ENCODE results near the gene CAPN2.

CAPN2 gene

DNA sequence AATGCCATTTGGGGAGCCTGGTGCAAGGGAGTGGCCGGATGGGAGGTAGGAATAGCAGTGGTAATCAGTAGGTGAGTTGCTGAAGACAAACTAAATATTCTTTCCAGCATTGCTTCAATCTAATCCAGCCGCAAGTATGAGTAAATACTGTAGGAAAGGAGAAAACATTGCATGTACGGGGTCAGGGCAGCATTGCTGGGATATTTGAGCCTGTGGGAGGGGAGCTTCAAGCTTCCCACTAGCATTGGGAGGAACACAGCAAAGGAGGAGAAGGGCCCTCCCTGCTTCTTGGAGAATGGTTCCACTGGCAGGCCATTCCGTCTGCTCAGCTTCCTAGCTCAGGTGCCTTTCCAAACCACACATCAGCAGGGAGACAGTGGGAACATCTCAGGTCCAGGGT is 15.2 kb downstream of the CAPN2 start:
- TF ChIP-seq CTCF (IDR thresholded peaks at IDR 0.05; ENCODE audit: insufficient read depth, low read length) (no peak), POLR2AphosphoS5 (IDR thresholded peaks at IDR 0.05; ENCODE audit: low read depth) (no peak), GABPA (IDR thresholded peaks at IDR 0.05; ENCODE audit: low read depth) (no peak), SPI1 (IDR thresholded peaks at IDR 0.05; ENCODE audit: borderline replicate concordance, low read depth) (no peak)
- TF ChIP-seq, protein P1, sequence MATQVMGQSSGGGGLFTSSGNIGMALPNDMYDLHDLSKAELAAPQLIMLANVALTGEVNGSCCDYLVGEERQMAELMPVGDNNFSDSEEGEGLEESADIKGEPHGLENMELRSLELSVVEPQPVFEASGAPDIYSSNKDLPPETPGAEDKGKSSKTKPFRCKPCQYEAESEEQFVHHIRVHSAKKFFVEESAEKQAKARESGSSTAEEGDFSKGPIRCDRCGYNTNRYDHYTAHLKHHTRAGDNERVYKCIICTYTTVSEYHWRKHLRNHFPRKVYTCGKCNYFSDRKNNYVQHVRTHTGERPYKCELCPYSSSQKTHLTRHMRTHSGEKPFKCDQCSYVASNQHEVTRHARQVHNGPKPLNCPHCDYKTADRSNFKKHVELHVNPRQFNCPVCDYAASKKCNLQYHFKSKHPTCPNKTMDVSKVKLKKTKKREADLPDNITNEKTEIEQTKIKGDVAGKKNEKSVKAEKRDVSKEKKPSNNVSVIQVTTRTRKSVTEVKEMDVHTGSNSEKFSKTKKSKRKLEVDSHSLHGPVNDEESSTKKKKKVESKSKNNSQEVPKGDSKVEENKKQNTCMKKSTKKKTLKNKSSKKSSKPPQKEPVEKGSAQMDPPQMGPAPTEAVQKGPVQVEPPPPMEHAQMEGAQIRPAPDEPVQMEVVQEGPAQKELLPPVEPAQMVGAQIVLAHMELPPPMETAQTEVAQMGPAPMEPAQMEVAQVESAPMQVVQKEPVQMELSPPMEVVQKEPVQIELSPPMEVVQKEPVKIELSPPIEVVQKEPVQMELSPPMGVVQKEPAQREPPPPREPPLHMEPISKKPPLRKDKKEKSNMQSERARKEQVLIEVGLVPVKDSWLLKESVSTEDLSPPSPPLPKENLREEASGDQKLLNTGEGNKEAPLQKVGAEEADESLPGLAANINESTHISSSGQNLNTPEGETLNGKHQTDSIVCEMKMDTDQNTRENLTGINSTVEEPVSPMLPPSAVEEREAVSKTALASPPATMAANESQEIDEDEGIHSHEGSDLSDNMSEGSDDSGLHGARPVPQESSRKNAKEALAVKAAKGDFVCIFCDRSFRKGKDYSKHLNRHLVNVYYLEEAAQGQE (IDR thresholded peaks at IDR 0.05; ENCODE audit: insufficient replicate concordance, low read depth), result no peak
- H3K27me3 ChIP-seq (ENCODE audit: insufficient read depth, poor library complexity, severe bottlenecking), result no peaks in the 10 kb centered on the region
- no peak for DNase-seq (ENCODE audit: low read depth in 1 of 2, low spot score in 1 of 2)
- no peak overlapping the region for H3K4me3 ChIP-seq (replicated peaks; ENCODE audit: insufficient read depth, low read length)
- no peak overlapping the region for H3K27ac ChIP-seq (replicated peaks)

- TF ChIP-seq GABPA (IDR thresholded peaks at IDR 0.05; ENCODE audit: low read depth) (no peak), SPI1 (IDR thresholded peaks at IDR 0.05; ENCODE audit: borderline replicate concordance, low read depth) (no peak), POLR2AphosphoS5 (IDR thresholded peaks at IDR 0.05; ENCODE audit: low read depth) (no peak), CTCF (IDR thresholded peaks at IDR 0.05; ENCODE audit: insufficient read depth, low read length) (no peak)
- TF ChIP-seq, protein P1 (IDR thresholded peaks at IDR 0.05; ENCODE audit: insufficient replicate concordance, low read depth), result no peak
- DNase-seq (ENCODE audit: low read depth in 1 of 2, low spot score in 1 of 2), result no peak
- Histone ChIP-seq H3K27ac (replicated peaks) (no peak overlapping the region), H3K4me3 (replicated peaks; ENCODE audit: insufficient read depth, low read length) (no peak overlapping the region), H3K27me3 (ENCODE audit: insufficient read depth, poor library complexity, severe bottlenecking) (no peaks in the 10 kb centered on the region)
Observed at GRCh38 chr1:223729906-223730305, 17.6 kb downstream of the CAPN2 start.

DNA sequence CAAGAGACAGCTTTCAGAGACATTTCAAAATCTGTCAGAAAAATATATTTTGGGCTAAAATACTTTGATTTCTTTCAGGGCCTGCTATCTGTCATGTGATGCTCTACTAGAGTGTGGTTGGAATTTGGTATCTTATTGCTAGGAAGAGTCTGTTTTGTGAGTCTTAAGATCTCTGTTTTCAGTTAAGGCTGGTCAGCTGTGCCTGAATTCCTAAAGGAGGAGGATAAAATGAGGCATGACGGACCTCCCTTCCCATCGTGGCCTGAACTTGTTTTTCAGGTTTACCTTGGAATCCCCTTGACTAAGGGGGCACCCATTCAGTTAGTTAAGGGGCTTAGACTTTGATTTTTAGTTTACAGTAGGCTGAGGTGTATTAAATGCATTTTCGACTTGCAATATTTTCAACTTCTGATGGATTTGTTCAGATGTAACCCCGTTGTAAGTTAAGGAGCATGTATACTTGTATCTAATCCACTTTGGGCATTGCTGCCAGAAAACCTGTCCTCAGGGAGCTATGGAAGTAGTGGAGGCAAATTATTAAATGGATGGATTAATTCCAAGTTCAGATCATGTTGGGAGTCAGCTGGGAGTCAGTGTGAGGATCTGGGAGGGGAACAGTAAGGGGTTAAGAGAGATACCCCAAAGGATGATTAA is 18.3 kb downstream of the CAPN2 start:
- no peak for TF ChIP-seq SPI1 (IDR thresholded peaks at IDR 0.05; ENCODE audit: borderline replicate concordance, low read depth)
- TF ChIP-seq, protein P1 (IDR thresholded peaks at IDR 0.05; ENCODE audit: insufficient replicate concordance, low read depth), result no peak
- no peak for TF ChIP-seq GABPA (IDR thresholded peaks at IDR 0.05; ENCODE audit: low read depth)
- no peak for TF ChIP-seq CTCF (IDR thresholded peaks at IDR 0.05; ENCODE audit: insufficient read depth, low read length)
- no peak for TF ChIP-seq POLR2AphosphoS5 (IDR thresholded peaks at IDR 0.05; ENCODE audit: low read depth)
- DNase-seq (ENCODE audit: low read depth in 1 of 2, low spot score in 1 of 2), result no peak
- H3K27ac ChIP-seq (replicated peaks), result no peak overlapping the region
- no peaks in the 10 kb centered on the region for H3K27me3 ChIP-seq (ENCODE audit: insufficient read depth, poor library complexity, severe bottlenecking)
- H3K4me3 ChIP-seq (replicated peaks; ENCODE audit: insufficient read depth, low read length), result no peak overlapping the region
